Psoas muscle (tissue), 8 donors: Measurements from ENCODE around the gene PITPNM1. TPM values are rescaled to one million over a fixed set of nuclear protein-coding genes. Genes with fewer than 3 reads are reported as not detected.

ENCODE experiments used
- ATAC-seq, 4 donors: fragments of 200-7000 bp; cut with Tn5 transposase; one replicate each; pipeline ENCODE4 v1.9.1; 2020; ENCODE audit warnings: moderate library complexity in 3 of 4, mild to moderate bottlenecking in 2 of 4
- DNase-seq, 2 donors: peaks; one replicate each; pipeline ENCODE4 v3.0.0-alpha.2; 2020
- H3K27ac ChIP-seq: fragments of 200-600 bp; one replicate; pipeline ENCODE4 v1.8.0; 2022
- H3K27me3 ChIP-seq, 3 donors: fragments of 200-600 bp in 1 of 3; one replicate each; pipeline versions ENCODE4 v1.6.1 to v1.8.0; 2013 to 2022; ENCODE audit warnings: low read length in 2 of 3, mild to moderate bottlenecking in 2 of 3, moderate library complexity in 1 of 3; ENCODE audit not compliant: insufficient read depth in 3 of 3
- H3K36me3 ChIP-seq, 2 donors: fragments of 200-600 bp in 1 of 2; one replicate each; pipeline versions ENCODE4 v1.6.1 to v1.8.0; 2013 to 2022; ENCODE audit warnings: low read depth in 1 of 2, mild to moderate bottlenecking in 1 of 2, moderate library complexity in 1 of 2; ENCODE audit not compliant: insufficient read depth in 1 of 2
- H3K4me1 ChIP-seq: fragments of 200-600 bp; one replicate; pipeline ENCODE4 v1.8.0; 2022
- H3K4me3 ChIP-seq: fragments of 200-600 bp; one replicate; pipeline ENCODE4 v1.8.0; 2022; ENCODE audit warnings: mild to moderate bottlenecking
- H3K9me3 ChIP-seq: fragments of 200-600 bp; one replicate; pipeline ENCODE4 v1.8.0; 2022
- CTCF ChIP-seq: fragments of 200-600 bp; IDR thresholded peaks from one replicate; pipeline ENCODE4 v1.8.0; 2022; ENCODE audit warnings: antibody characterized with exemption
- WGBS, 3 donors: extraction: QIAGEN DNeasy Blood & Tissue Kit; methylation state at CpG; one replicate each; pipeline versions ENCODE4 v1.1.6 to v1.1.7; 2013; 5-methylcytosine and 5-hydroxymethylcytosine counted together
- intact Hi-C, 2 donors: fragments of 100-400 bp; cut with DNase I; formaldehyde crosslinking; loops; one replicate each; pipeline versions ENCODE4 v1.11.0 to v1.14.2; 2022
- polyA plus RNA-seq, 3 donors: library from polyadenylated mRNA; stranded (reverse); fragments of 200-250 nt; gene quantifications; one replicate each; pipeline ENCODE4 v1.2.3, GENCODE V29; 2013
- total RNA-seq, 4 donors: library from RNA; stranded (reverse); fragmentation: NEBNext Ultra II Directional in 2 of 4; extraction: Animal tissue kit (Norgen Biotek cat#: 25700) in 2 of 4; gene quantifications; one replicate each; pipeline versions ENCODE4 v1.2.1 to v1.2.4, GENCODE V29; 2021 to 2023
- donor health status: healthy with polysubstance abuse.
- donor health status: DM: no; HTN: no; CAD: no; lungs with moderate emphysema.
- donor health status: Bipolar disorder and iron deficiency.
- donor health status: healthy.
- donor health status: DM: yes; HTN: yes; CAD: no.
- donor health status: DM: no; HTN: no; CAD: no.
- donor health status: DM: no; HTN: no; CAD: no.
- donor health status: DM: yes; HTN: yes; CAD: no.

Gene PITPNM1
- total and polyA plus RNA-seq, 7 donors = 2.3 to 16.1 (median 7.1) TPM

- H3K4me3 ChIP-seq = no peak overlapping the region
- ATAC-seq (no peak), DNase-seq (no peak)
- no peaks in the 10 kb centered on the region for H3K9me3 ChIP-seq
- no peak for TF ChIP-seq CTCF
- intact Hi-C loops = no loop called here
- H3K36me3 ChIP-seq = peaks cover 0 to 7% of the 10 kb centered on the region in 2 donors
- H3K4me1 ChIP-seq = peaks cover 19% of the 10 kb centered on the region
- H3K27me3 ChIP-seq = peaks cover 0 to 11% (median 8%) of the 10 kb centered on the region in 3 donors
- no peak overlapping the region for H3K27ac ChIP-seq
- WGBS, 3 donors = 96 to 98% (median 97%) methylated on average over 18 of the region's 18 CpGs
Measured at GRCh38 chr11:67501854-67502253, 3.3 kb downstream of the PITPNM1 start.

DNA sequence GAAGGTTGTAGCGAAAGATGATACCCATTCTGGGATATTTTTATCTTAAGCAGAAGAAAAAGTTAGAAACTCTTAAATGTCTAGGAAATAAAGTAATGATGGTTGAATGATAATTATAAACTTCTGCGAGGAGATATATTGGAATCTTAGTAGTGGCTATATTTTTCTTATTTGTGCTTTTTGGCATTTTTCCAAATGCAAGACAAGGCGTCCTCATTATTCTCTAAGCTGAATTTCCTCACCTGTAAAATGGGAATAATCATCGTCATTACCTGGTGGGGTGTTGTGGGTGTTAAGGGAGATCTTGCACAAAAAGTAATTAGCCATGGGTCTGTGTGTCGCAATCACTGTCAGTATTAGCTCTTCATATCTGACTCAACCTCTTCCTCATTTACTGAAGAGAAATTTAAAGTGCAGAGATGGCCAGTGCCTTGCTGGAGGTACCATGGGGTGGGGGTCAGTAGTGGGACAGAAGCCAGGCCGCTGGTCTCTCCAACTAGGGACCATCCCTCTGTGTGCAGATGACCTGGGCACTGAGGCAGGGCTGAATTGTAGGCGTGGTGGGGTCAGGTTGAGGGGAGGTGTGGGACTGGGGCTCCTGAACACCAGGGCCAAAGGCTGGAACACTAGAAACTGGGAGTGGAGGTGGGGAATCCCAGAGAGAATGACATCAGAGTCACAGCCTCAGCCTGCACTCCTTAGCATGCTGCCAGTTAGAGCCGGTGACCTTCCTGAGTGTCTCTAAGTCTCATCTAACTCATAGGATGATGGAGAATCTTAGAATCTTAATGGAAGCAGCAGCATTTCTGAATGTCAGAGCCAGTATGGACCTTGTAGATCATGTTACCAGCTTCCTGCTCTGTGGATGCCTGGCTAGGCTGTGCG lies 4.1 kb downstream of the PITPNM1 start:
- WGBS, 3 donors = 91 to 92% (median 92%) methylated on average over 9 of the region's 9 CpGs
- DNase-seq (peak in 1 of 2 donors; percentile 44), ATAC-seq (no peak)
- Histone ChIP-seq H3K27ac (no peak overlapping the region), H3K4me3 (no peak overlapping the region), H3K4me1 (peaks cover 11% of the 10 kb centered on the region), H3K36me3 (no peaks in the 10 kb centered on the region), H3K9me3 (no peaks in the 10 kb centered on the region), H3K27me3 (peaks cover 0 to 11% (median 8%) of the 10 kb centered on the region in 3 donors)
- intact Hi-C loops = no loop called here
- TF ChIP-seq CTCF = no peak

DNA sequence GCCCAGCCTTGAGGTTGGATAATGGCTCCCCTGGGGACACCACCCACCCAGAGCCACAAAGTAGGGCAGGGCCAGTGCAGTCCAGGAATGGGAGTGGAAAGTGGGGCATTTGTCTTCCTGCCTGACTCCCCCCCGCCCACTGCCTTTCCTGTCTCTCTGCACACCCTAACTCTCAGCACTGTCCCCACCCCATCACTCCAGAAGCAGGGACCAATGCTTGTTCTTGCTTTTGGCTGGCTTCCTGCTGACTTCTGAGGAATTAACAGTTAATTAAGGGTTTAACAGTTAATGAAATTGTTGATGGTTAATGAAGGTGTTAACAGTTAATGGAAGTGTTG lies 4.7 kb downstream of the PITPNM1 start:
- TF ChIP-seq CTCF = no peak
- H3K27ac ChIP-seq = no peak overlapping the region
- H3K4me3 ChIP-seq = no peak overlapping the region
- no peaks in the 10 kb centered on the region for H3K9me3 ChIP-seq
- DNase-seq = no peak
- no peaks in the 10 kb centered on the region for H3K36me3 ChIP-seq
- intact Hi-C loops = no loop called here
- peaks cover 0 to 11% (median 5%) of the 10 kb centered on the region in 3 donors for H3K27me3 ChIP-seq
- ATAC-seq = no peak
- peaks cover 5% of the 10 kb centered on the region for H3K4me1 ChIP-seq
- 85 to 93% (median 92%) methylated on average over 1 of the region's 1 CpG for WGBS, 3 donors

DNA sequence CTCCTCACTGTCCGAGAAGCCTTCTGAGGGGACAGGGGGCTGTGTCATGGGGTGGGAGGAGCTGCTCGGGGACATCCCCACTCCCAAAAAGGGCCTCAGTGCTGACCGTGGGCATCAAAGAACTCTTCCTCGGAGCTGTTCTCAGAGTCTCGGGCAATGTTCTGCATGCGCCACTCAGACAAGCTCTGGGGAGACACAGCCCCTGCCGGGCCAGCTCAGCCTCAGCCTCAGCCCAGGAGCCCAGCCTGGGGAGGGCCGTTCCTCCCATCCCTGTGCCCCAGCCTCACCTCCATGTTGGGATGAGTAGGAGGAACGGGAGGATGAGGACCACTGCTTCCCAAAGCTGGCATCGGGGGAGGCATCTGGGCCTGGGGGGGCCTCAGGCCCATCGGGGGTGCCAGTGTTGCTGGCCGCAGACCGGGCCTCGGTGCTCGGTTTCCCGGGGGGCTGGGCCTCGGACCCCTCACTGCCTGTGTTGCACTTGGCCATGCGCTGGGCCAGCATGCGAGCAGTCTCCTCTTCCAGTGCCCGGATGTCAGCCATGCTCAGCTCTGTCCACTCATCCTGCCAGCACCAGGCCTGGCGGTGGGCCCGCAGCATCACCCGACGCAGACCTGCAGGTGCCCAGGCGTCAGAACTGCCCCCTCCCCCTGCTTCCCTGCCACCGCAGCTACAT lies 5.2 kb downstream of the PITPNM1 start:
- no peak overlapping the region for H3K27ac ChIP-seq
- no peak for TF ChIP-seq CTCF
- DNase-seq (peak in 1 of 2 donors; percentile 58), ATAC-seq (no peak)
- H3K9me3 ChIP-seq = no peaks in the 10 kb centered on the region
- peaks cover 0 to 10% (median 4%) of the 10 kb centered on the region in 3 donors for H3K27me3 ChIP-seq
- 90 to 92% (median 90%) methylated on average over 26 of the region's 26 CpGs for WGBS, 3 donors
- no peak overlapping the region for H3K4me3 ChIP-seq
- H3K4me1 ChIP-seq = peaks cover 2% of the 10 kb centered on the region
- H3K36me3 ChIP-seq = no peaks in the 10 kb centered on the region
- intact Hi-C loops = no loop called here
